Hematopoietic multipotent progenitor cell treated with erythropoietin and hydrocortisone succinate and interleukin-3 and kit ligand, for 17 days (in vitro differentiated cells): Measurements from ENCODE around the gene CELF2.

Source experiments
- DNase-seq: peaks from one replicate; pipeline ENCODE4 v3.0.0-alpha.2; 2015; ENCODE audit warnings: low spot score

Gene CELF2

GRCh38 chr10:11131112-11131639 is 113.5 kb downstream of the CELF2 start:
- no peak for DNase-seq

GRCh38 chr10:11134411-11134810 is 116.7 kb downstream of the CELF2 start:
- DNase-seq = no peak

GRCh38 chr10:11135709-11136108 is 118.0 kb downstream of the CELF2 start:
- DNase-seq = no peak

DNA sequence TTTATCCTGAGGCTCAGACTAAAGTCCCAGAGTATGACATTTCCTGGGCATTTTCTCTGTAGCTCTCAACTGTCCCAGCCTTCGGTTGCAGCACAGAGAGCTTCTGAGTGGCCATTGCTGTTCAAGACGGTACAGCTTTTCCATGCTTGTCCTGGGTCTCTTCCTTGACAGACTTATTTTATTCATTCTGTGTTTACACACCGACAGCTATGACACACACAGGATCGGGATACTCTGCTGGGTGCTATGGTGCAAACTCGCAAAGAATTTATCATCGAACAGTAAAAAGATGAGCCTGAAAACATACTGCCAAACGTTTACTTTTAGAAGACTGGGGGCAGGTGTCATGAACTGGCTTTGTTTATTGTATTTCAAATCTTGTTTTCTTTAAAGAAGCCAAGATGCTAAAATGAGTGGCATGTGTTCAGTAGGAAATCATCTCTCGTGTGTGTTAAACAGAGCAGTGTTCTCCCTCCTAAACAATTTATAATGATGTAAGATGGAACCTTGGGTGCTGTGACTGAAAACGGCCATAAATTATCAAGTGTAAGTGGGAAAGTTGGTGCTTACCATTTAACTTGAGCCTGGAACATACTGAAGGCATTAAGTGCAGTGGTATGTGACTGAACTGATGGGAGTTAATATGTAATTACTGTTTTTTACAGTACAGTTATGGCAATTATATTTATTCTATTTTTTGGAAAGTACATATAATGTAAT is 120.8 kb downstream of the CELF2 start:
- DNase-seq = no peak

DNA sequence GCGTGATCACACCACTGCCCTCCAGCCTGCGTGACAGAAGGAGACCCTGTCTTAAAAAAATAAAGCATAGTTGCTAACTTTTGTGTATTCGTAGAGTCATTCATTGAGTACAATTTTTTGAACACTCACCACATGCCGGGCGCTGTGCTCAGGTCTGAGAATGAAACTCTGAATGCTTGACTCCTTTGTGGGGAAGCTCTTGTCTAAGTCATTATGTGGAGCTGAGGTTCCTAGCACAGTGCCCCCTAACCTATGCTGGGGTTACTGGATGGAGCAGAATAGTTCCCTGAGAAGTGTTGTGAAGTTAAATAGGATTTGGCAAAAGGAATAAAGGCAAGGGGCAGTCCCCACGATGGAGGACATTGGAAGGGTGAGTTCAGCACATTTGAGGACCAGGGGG is 123.3 kb downstream of the CELF2 start:
- DNase-seq = no peak

- no peak for DNase-seq
Observed at GRCh38 chr10:11141571-11142091, 124.0 kb downstream of the CELF2 start.

DNA sequence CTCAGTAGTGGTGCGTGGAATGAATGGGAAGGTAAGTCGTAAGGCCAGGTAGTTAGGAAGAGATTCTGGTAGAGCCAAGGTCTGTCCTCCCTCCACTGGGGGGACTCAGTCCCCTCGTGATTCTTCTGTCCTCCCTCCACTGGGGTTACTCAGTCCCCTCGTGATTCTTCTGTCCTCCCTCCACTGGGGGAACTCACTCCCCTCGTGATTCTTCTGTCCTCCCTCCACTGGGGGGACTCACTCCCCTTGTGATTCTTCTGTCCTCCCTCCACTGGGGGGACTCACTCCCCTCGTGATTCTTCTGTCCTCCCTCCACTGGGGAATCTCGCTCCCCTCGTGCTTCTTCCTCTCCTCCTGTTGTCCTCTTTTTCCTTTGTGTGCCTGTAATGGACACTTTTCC is 125.1 kb downstream of the CELF2 start:
- DNase-seq = no peak

GRCh38 chr10:11143242-11143641 is 125.6 kb downstream of the CELF2 start:
- no peak for DNase-seq

- no peak for DNase-seq
Observed at GRCh38 chr10:11144626-11145494, 127.2 kb downstream of the CELF2 start.

DNA sequence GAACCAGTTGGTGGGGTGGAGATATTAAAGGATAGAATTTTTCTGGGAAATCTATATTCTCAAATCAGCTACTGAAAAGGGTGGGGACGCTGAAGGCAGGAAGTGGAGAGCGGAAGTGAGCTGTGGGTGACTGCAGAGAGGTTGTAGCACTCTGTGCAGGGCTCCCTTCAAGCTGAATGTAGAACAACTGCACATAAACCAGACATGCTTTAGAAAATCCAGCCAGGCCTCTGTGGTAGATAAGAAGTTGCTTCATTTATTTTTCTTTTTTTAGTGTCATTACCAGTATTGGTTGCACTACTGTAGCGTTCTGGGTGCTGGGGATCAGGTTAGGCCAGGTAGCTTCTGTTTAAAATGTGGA is 127.8 kb downstream of the CELF2 start:
- no peak for DNase-seq

DNA sequence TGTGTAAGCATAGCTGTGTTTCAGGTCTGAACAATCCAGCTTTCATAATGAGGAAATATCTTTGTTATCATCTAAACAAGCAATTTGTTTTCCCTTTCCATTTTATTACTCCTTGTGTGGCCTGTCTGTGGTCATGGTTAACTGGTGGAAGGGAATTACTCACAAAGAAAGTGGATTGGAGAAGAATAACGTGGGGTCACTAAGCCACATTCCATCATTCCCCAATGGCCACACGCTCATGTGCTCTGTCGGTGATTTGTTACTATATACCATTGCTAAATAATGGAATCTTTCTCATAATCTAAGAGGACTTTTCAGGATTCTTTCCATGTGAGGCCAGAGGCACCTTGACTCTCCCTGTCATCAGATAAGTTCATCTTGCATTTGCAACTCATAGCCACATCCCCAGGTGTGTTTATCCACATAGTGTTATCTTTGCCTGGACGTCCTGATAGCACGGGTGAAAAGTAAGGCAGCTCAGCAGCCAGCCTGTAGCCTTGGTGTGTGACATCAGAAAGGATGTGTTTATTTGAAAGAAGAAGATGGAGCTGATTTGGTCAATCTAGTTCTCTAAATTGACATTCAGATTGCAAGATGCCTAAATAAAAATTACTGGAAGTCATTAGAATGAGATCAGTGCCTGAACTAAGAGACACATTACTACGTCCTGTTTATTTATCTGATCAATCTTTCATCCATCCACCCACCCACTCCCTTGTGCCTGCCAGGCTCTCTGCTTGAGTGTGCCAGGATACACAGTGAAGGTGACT is 128.9 kb downstream of the CELF2 start:
- DNase-seq = no peak

GRCh38 chr10:11147722-11148121 is 130.1 kb downstream of the CELF2 start:
- DNase-seq = no peak

- DNase-seq = no peak
Observed at GRCh38 chr10:11148142-11149028, 130.7 kb downstream of the CELF2 start.

- no peak for DNase-seq
Observed at GRCh38 chr10:11149807-11150141, 132.1 kb downstream of the CELF2 start.

- DNase-seq = no peak
Observed at GRCh38 chr10:11150231-11150731, 132.6 kb downstream of the CELF2 start.

GRCh38 chr10:11150879-11151415 is 133.3 kb downstream of the CELF2 start:
- no peak for DNase-seq

GRCh38 chr10:11152801-11153200 is 135.1 kb downstream of the CELF2 start:
- no peak for DNase-seq

DNA sequence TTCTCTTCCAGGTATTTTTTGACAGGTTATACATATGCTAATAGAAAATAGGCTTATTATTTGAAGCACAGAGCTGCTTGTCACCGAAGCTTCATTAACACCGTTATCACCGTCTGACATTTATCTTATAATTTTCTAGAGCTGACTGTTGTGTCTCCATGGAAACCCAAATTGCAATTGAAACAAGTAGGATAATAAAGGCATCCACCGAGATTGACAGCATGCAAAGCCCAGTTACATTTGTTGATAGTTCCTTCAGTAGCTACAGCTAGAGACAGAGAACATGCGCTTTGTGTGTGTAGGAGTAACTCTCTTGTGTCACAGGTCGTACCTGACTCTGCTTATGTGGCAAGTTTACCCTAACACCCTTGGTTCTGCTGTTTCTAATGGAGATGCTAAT is 135.6 kb downstream of the CELF2 start:
- no peak for DNase-seq

- DNase-seq = no peak
Observed at GRCh38 chr10:11153766-11154165, 136.1 kb downstream of the CELF2 start.

GRCh38 chr10:11154333-11154732 is 136.7 kb downstream of the CELF2 start:
- DNase-seq = no peak
